Stimulated activated CD8-positive, alpha-beta memory T cell treated with anti-CD3 and anti-CD28 coated beads, Interleukin-7, amount 100 ng/mL, for 1 hour (primary cell): ENCODE results near the gene KLHL1.

Experiments used
- DNase-seq, 2 donors: peaks; one replicate each; pipeline ENCODE4 v3.0.0-alpha.2; 2020; ENCODE audit warnings: low read depth in 2 of 2

The KLHL1 gene

GRCh38 chr13:69683921-69684686 lies 424.1 kb downstream of the KLHL1 start:
- no peak for DNase-seq

GRCh38 chr13:69681722-69682121 lies 426.5 kb downstream of the KLHL1 start:
- DNase-seq, result no peak

- DNase-seq, result no peak
These were observed 430.9 kb downstream of the KLHL1 start for GRCh38 chr13:69677343-69677742.

DNA sequence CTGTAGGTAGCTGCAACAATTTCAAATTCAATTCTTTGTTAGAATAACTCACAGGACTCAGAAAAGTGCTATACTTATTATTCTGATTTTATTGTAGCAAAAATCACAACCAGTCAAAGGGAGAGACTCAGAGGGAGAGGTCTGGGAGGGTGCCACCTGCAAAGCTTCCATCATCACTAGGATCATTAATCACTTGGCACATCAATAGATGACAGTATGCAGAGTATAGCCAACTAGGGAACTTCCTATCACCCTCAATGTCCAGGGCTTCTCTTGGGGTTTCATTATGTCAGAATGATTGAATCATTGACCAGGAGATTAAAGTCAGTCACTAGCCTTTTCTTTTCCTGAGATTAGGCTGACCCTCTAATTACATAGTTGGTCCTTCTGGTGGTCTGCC lies 432.0 kb downstream of the KLHL1 start:
- no peak for DNase-seq

DNA sequence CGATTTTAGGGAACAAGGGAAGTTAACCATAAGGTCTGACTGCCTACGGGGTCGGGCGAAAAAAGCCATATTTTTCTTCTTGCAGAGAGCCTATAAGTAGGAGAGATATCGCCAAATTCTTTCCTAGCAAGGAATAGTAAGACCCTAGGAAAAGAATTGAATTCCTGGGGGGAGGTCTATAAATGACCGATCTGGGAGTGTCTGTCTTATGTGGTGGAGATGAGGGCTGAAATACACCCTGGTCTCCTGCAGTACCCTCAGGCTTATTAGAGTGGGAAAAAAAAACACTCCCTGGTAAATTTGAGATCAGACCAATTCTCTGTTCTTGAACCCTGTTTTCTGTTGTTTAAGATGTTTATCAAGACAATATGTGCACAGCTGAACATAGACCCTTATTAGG lies 448.1 kb downstream of the KLHL1 start:
- no peak for DNase-seq

DNA sequence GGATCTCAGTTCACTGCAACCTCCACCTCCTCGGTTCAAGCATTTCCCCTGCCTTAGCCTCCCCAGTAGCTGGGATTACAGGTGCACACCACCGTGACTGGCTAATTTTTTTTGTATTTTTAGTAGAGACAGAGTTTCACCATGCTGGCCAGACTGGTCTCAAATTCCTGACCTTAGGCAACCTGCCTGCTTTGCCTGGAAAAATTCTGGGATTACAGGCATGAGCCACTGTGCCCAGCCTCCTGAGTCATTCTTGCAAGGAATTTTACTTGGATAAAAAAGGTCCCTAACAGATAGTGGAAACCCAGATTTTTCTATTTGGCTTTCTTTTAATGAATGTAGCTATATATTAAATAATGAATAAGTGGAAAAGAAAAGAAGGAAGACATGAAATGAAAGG lies 450.6 kb downstream of the KLHL1 start:
- no peak for DNase-seq

- no peak for DNase-seq
These were observed 453.9 kb downstream of the KLHL1 start for GRCh38 chr13:69654392-69654791.
